Measurements from ENCODE around the gene SKAP1.
A peak's percentile ranks its signal among the peaks of the same experiment; 100 is the strongest.
"Not testable (repeated sequence)": the region's sequence is repeated elsewhere in the genome, so short reads cannot be mapped to it uniquely, and the experiment has no call there.

The SKAP1 gene

GRCh38 chr17:48374650-48375230 lies 55.3 kb downstream of the SKAP1 start:
- no peaks in the 10 kb centered on the region for H3K27me3 ChIP-seq (replicated peaks in 2 of 5; ENCODE audit: control insufficient read depth in 4 of 5, insufficient read depth in 5 of 5, low read length in 4 of 5)
- POLR2A ChIA-PET = no interaction called here
- WGBS (ENCODE audit: insufficient coverage) = no CpG with 5 or more reads among the region's 1 CpG
- peaks cover 0 to 8% (median 0%) of the 10 kb centered on the region in 4 experiments for H3K36me3 ChIP-seq (ENCODE audit: control insufficient read depth in 4 of 4, insufficient read depth in 4 of 4, low read length in 3 of 4)
- no peaks in the 10 kb centered on the region for H3K9me3 ChIP-seq (ENCODE audit: control extremely low read depth in 1 of 5, control insufficient read depth in 4 of 5, insufficient read depth in 2 of 5, low read depth in 1 of 5, low read length in 4 of 5)
- no peak overlapping the region for H3K27ac ChIP-seq (ENCODE audit: insufficient read depth in 1 of 2, low read depth in 1 of 2, low read length in 2 of 2, poor library complexity in 1 of 2, severe bottlenecking in 2 of 2)
- no peak overlapping the region for H3K4me3 ChIP-seq (ENCODE audit: control insufficient read depth in 1 of 7, extremely low read depth in 1 of 7, insufficient read depth in 4 of 7, low read depth in 2 of 7, low read length in 6 of 7)
- CTCF ChIA-PET = interaction anchor here (0.6 to 4.3 kb wide), 15 partner anchors 10 to 223 kb away, joined by 3 to 24 read pairs (median 3); no protein-coding TSS in a partner anchor
- peaks cover 0 to 8% (median 1%) of the 10 kb centered on the region in 4 experiments for H3K4me1 ChIP-seq (ENCODE audit: control extremely low read depth in 1 of 4, control insufficient read depth in 4 of 4, insufficient read depth in 4 of 4, low read length in 3 of 4)
- peak; percentile 51 to 75 (median 71) for DNase-seq

- WGBS (ENCODE audit: insufficient coverage) = 96% methylated on average over 2 of the region's 3 CpGs
- CTCF ChIA-PET = interaction anchor here (1.0 to 4.3 kb wide), 3 partner anchors 12 to 222 kb away, joined by 3 to 24 read pairs (median 3); no protein-coding TSS in a partner anchor
- Histone ChIP-seq H3K4me1 (ENCODE audit: control extremely low read depth in 1 of 4, control insufficient read depth in 4 of 4, insufficient read depth in 4 of 4, low read length in 3 of 4) (peaks cover 0 to 8% (median 1%) of the 10 kb centered on the region in 4 experiments), H3K27me3 (replicated peaks in 2 of 5; ENCODE audit: control insufficient read depth in 4 of 5, insufficient read depth in 5 of 5, low read length in 4 of 5) (no peaks in the 10 kb centered on the region), H3K27ac (ENCODE audit: insufficient read depth in 1 of 2, low read depth in 1 of 2, low read length in 2 of 2, poor library complexity in 1 of 2, severe bottlenecking in 2 of 2) (no peak overlapping the region), H3K4me3 (ENCODE audit: control insufficient read depth in 1 of 7, extremely low read depth in 1 of 7, insufficient read depth in 4 of 7, low read depth in 2 of 7, low read length in 6 of 7) (no peak overlapping the region), H3K9me3 (ENCODE audit: control extremely low read depth in 1 of 5, control insufficient read depth in 4 of 5, insufficient read depth in 2 of 5, low read depth in 1 of 5, low read length in 4 of 5) (no peaks in the 10 kb centered on the region), H3K36me3 (ENCODE audit: control insufficient read depth in 4 of 4, insufficient read depth in 4 of 4, low read length in 3 of 4) (peaks cover 0 to 8% (median 0%) of the 10 kb centered on the region in 4 experiments)
- no peak for DNase-seq
- POLR2A ChIA-PET = no interaction called here
These were observed 56.1 kb downstream of the SKAP1 start for GRCh38 chr17:48373883-48374282.

- Histone ChIP-seq H3K9me3 (ENCODE audit: control extremely low read depth in 1 of 5, control insufficient read depth in 4 of 5, insufficient read depth in 2 of 5, low read depth in 1 of 5, low read length in 4 of 5) (no peaks in the 10 kb centered on the region), H3K27me3 (replicated peaks in 2 of 5; ENCODE audit: control insufficient read depth in 4 of 5, insufficient read depth in 5 of 5, low read length in 4 of 5) (no peaks in the 10 kb centered on the region), H3K27ac (ENCODE audit: insufficient read depth in 1 of 2, low read depth in 1 of 2, low read length in 2 of 2, poor library complexity in 1 of 2, severe bottlenecking in 2 of 2) (no peak overlapping the region), H3K4me3 (ENCODE audit: control insufficient read depth in 1 of 7, extremely low read depth in 1 of 7, insufficient read depth in 4 of 7, low read depth in 2 of 7, low read length in 6 of 7) (no peak overlapping the region), H3K4me1 (ENCODE audit: control extremely low read depth in 1 of 4, control insufficient read depth in 4 of 4, insufficient read depth in 4 of 4, low read length in 3 of 4) (peaks cover 0 to 8% (median 1%) of the 10 kb centered on the region in 4 experiments), H3K36me3 (ENCODE audit: control insufficient read depth in 4 of 4, insufficient read depth in 4 of 4, low read length in 3 of 4) (peaks cover 0 to 8% (median 0%) of the 10 kb centered on the region in 4 experiments)
- peak in 2 of 3 donors; percentile 42 to 63 for DNase-seq
- CTCF ChIA-PET = interaction anchor here (1.0 to 4.3 kb wide), 2 partner anchors 12 to 22 kb away, joined by 3 to 24 read pairs; no protein-coding TSS in a partner anchor
- 0% methylated on average over 1 of the region's 2 CpGs for WGBS (ENCODE audit: insufficient coverage)
- POLR2A ChIA-PET = no interaction called here
These were observed 56.7 kb downstream of the SKAP1 start for GRCh38 chr17:48373130-48373830.

- not testable (repeated sequence) for H3K36me3 ChIP-seq (ENCODE audit: control insufficient read depth in 4 of 4, insufficient read depth in 4 of 4, low read length in 3 of 4); DNase-seq; H3K4me1 ChIP-seq (ENCODE audit: control extremely low read depth in 1 of 4, control insufficient read depth in 4 of 4, insufficient read depth in 4 of 4, low read length in 3 of 4); H3K4me3 ChIP-seq (ENCODE audit: control insufficient read depth in 1 of 7, extremely low read depth in 1 of 7, insufficient read depth in 4 of 7, low read depth in 2 of 7, low read length in 6 of 7); H3K9me3 ChIP-seq (ENCODE audit: control extremely low read depth in 1 of 5, control insufficient read depth in 4 of 5, insufficient read depth in 2 of 5, low read depth in 1 of 5, low read length in 4 of 5); H3K27ac ChIP-seq (ENCODE audit: insufficient read depth in 1 of 2, low read depth in 1 of 2, low read length in 2 of 2, poor library complexity in 1 of 2, severe bottlenecking in 2 of 2); H3K27me3 ChIP-seq (replicated peaks in 2 of 5; ENCODE audit: control insufficient read depth in 4 of 5, insufficient read depth in 5 of 5, low read length in 4 of 5)
- no CpG with 5 or more reads among the region's 6 CpGs for WGBS (ENCODE audit: insufficient coverage)
- ChIA-PET CTCF (interaction anchor here (1.2 to 1.4 kb wide), 3 partner anchors 10 to 72 kb away, joined by 3 to 4 read pairs (median 3); no protein-coding TSS in a partner anchor), POLR2A (interaction anchor here (0.6 kb wide), 1 partner anchor 499 kb away, joined by 3 read pairs; no protein-coding TSS in a partner anchor)
These were observed 61.0 kb downstream of the SKAP1 start for GRCh38 chr17:48368967-48369366.

GRCh38 chr17:48368352-48368908 lies 61.6 kb downstream of the SKAP1 start:
- H3K4me3 ChIP-seq (ENCODE audit: control insufficient read depth in 1 of 7, extremely low read depth in 1 of 7, insufficient read depth in 4 of 7, low read depth in 2 of 7, low read length in 6 of 7) = no peak overlapping the region
- H3K27ac ChIP-seq (ENCODE audit: insufficient read depth in 1 of 2, low read depth in 1 of 2, low read length in 2 of 2, poor library complexity in 1 of 2, severe bottlenecking in 2 of 2) = no peak overlapping the region
- no peaks in the 10 kb centered on the region for H3K27me3 ChIP-seq (replicated peaks in 2 of 5; ENCODE audit: control insufficient read depth in 4 of 5, insufficient read depth in 5 of 5, low read length in 4 of 5)
- no peaks in the 10 kb centered on the region for H3K36me3 ChIP-seq (ENCODE audit: control insufficient read depth in 4 of 4, insufficient read depth in 4 of 4, low read length in 3 of 4)
- CTCF ChIA-PET = interaction anchor here (0.6 to 1.4 kb wide), 4 partner anchors 9 to 113 kb away, joined by 3 to 6 read pairs (median 4); no protein-coding TSS in a partner anchor
- WGBS (ENCODE audit: insufficient coverage) = 100% methylated on average over 1 of the region's 3 CpGs
- H3K9me3 ChIP-seq (ENCODE audit: control extremely low read depth in 1 of 5, control insufficient read depth in 4 of 5, insufficient read depth in 2 of 5, low read depth in 1 of 5, low read length in 4 of 5) = no peaks in the 10 kb centered on the region
- peaks cover 0 to 8% (median 1%) of the 10 kb centered on the region in 4 experiments for H3K4me1 ChIP-seq (ENCODE audit: control extremely low read depth in 1 of 4, control insufficient read depth in 4 of 4, insufficient read depth in 4 of 4, low read length in 3 of 4)
- POLR2A ChIA-PET = no interaction called here
- peak in 1 of 3 donors; percentile 19 for DNase-seq

- Histone ChIP-seq H3K27me3 (replicated peaks in 2 of 5; ENCODE audit: control insufficient read depth in 4 of 5, insufficient read depth in 5 of 5, low read length in 4 of 5) (no peaks in the 10 kb centered on the region), H3K4me3 (ENCODE audit: control insufficient read depth in 1 of 7, extremely low read depth in 1 of 7, insufficient read depth in 4 of 7, low read depth in 2 of 7, low read length in 6 of 7) (no peak overlapping the region), H3K36me3 (ENCODE audit: control insufficient read depth in 4 of 4, insufficient read depth in 4 of 4, low read length in 3 of 4) (no peaks in the 10 kb centered on the region), H3K9me3 (ENCODE audit: control extremely low read depth in 1 of 5, control insufficient read depth in 4 of 5, insufficient read depth in 2 of 5, low read depth in 1 of 5, low read length in 4 of 5) (no peaks in the 10 kb centered on the region), H3K4me1 (ENCODE audit: control extremely low read depth in 1 of 4, control insufficient read depth in 4 of 4, insufficient read depth in 4 of 4, low read length in 3 of 4) (peaks cover 0 to 7% (median 3%) of the 10 kb centered on the region in 4 experiments), H3K27ac (ENCODE audit: insufficient read depth in 1 of 2, low read depth in 1 of 2, low read length in 2 of 2, poor library complexity in 1 of 2, severe bottlenecking in 2 of 2) (no peak overlapping the region)
- DNase-seq = no peak
- CTCF ChIA-PET = interaction anchor here (0.9 to 3.8 kb wide), 6 partner anchors 11 to 55 kb away, joined by 3 to 16 read pairs (median 4); no protein-coding TSS in a partner anchor
- POLR2A ChIA-PET = no interaction called here
- WGBS (ENCODE audit: insufficient coverage) = 100% methylated on average over 1 of the region's 1 CpG
These were observed 66.9 kb downstream of the SKAP1 start for GRCh38 chr17:48363161-48363560.
